IgD-negative memory B cell (primary cell): Measurements from ENCODE around the gene FRMD7. TPM values are rescaled to one million over a fixed set of nuclear protein-coding genes. Genes with fewer than 3 reads are reported as not detected.

Source experiments
- H3K27ac Mint-ChIP-seq, 3 donors: one replicate each; pipeline ENCODE4 v1.8.0; 2020 to 2022; ENCODE audit warnings: mild to moderate bottlenecking in 3 of 3, mixed read lengths in 3 of 3, moderate library complexity in 1 of 3
- H3K27me3 Mint-ChIP-seq: one replicate; pipeline ENCODE4 v1.8.0; 2021; ENCODE audit warnings: mixed read lengths
- H3K36me3 Mint-ChIP-seq: one replicate; pipeline ENCODE4 v1.8.0; 2020; ENCODE audit warnings: mild to moderate bottlenecking, mixed read lengths
- H3K4me1 Mint-ChIP-seq, 3 donors: one replicate each; pipeline ENCODE4 v1.8.0; 2020 to 2022; ENCODE audit warnings: mixed read lengths in 3 of 3, mild to moderate bottlenecking in 1 of 3
- H3K4me3 Mint-ChIP-seq, 4 donors: one replicate each; pipeline ENCODE4 v1.8.0; 2020 to 2022; ENCODE audit warnings: mild to moderate bottlenecking in 4 of 4, mixed read lengths in 4 of 4, moderate library complexity in 3 of 4
- H3K9me3 Mint-ChIP-seq, 3 donors: one replicate each; pipeline ENCODE4 v1.8.0; 2020 to 2021; ENCODE audit warnings: mixed read lengths in 3 of 3, mild to moderate bottlenecking in 1 of 3
- polyA plus RNA-seq: library from polyadenylated mRNA; unstranded; fragments of 300-500 nt; fragmentation: Illumina TruSeq; gene quantifications from one replicate; pipeline ENCODE4 v1.2.3, GENCODE V29; 2021

Gene FRMD7
- polyA plus RNA-seq, 1 donor from 2014 or later: not detected

DNA sequence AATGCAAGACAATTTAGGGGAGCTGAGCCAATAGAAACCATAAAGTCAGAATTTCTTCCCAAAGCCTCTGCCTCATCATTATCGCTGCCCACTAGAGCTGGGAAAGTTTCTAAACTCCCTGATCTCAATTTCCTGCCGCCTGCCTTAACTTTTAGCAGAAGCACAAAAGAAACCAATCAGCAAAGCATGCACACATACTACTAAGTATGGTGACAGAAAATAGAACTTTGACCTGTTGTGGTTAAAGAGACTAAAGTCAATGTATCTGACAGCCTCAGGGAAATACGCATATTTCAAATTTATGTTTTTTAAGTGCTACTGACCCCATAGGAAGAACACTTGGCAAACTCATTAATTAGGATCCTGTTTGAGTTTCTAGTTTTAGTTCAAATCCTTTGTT, 94.7 kb downstream of the FRMD7 start:
- Mint-ChIP-seq H3K36me3 (no peaks in the 10 kb centered on the region), H3K4me1 (peaks cover 26 to 53% (median 28%) of the 10 kb centered on the region in 3 donors), H3K27ac (no peak overlapping the region), H3K9me3 (no peaks in the 10 kb centered on the region), H3K27me3 (peaks cover 10% of the 10 kb centered on the region), H3K4me3 (peak overlapping the region in 2 of 4 donors; percentile 12 to 37)

DNA sequence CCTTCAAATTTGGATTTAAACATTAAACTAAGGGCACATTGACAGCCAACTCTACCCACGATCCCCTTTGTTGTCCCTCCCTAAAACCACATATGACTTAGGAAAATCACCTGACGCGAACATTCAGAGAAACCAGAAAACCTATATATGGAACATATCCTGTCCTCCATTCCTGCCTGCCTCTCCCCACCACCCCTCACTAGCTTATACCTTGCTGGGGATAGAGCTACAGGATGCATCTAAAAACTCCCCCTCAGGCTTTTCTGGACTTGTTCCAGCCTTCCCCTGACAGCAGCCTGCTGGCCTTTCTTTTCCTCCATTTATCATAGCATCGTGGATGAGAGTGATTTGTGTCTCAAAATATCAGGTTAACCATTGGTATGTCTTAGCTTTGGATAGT, 96.0 kb downstream of the FRMD7 start:
- Mint-ChIP-seq H3K4me1 (peaks cover 25 to 56% (median 30%) of the 10 kb centered on the region in 3 donors), H3K27ac (no peak overlapping the region), H3K4me3 (no peak overlapping the region)

DNA sequence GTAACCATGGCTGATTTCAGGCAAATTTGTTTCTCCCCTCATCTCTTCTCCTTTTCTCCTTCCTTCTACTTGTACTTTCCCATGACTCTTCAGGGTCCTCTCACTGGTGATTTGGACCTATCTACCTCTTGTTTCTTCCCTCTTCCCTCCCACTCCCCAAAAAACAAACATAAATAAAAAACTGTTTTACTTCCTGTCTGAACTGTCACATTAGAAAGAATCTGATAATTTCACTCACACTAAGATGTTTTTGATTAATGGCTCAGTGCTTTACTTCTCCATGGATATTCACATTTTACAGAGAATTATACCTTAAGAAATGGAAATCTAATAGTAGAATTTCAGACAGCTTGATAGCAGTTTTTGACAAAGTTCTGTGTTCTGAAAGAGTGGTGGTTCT, 97.6 kb downstream of the FRMD7 start:
- H3K9me3 Mint-ChIP-seq: no peaks in the 10 kb centered on the region
- H3K4me3 Mint-ChIP-seq: peak overlapping the region in 1 of 4 donors; percentile 5
- H3K27ac Mint-ChIP-seq: no peak overlapping the region
- H3K27me3 Mint-ChIP-seq: peaks cover 10% of the 10 kb centered on the region
- peaks cover 18 to 47% (median 23%) of the 10 kb centered on the region in 3 donors for H3K4me1 Mint-ChIP-seq
- no peaks in the 10 kb centered on the region for H3K36me3 Mint-ChIP-seq

More for the DNA sequence above, 96.0 kb downstream of the FRMD7 start:
- Mint-ChIP-seq H3K27me3 (peaks cover 10% of the 10 kb centered on the region), H3K9me3 (no peaks in the 10 kb centered on the region), H3K36me3 (no peaks in the 10 kb centered on the region)

Other genes with a start within 250 kb of the FRMD7 start
- 36.2 TPM for gene STK26, start 104.7 kb downstream of the FRMD7 start, polyA plus RNA-seq
- gene RAP2C, start 91.4 kb upstream of the FRMD7 start, polyA plus RNA-seq: 13.9 TPM